ENCODE results near the gene MAP3K20. TPM values are rescaled to one million over a fixed set of nuclear protein-coding genes. Genes with fewer than 3 reads are reported as not detected.
"Not testable (repeated sequence)": the region's sequence is repeated elsewhere in the genome, so short reads cannot be mapped to it uniquely, and the experiment has no call there.

The MAP3K20 gene
- total and polyA plus RNA-seq, 10 of the 15 experiments (the other 5 are each of a cell fraction or from before 2014, with no cell fraction given) = 0.04 to 5.6 (median 2.3) TPM

DNA sequence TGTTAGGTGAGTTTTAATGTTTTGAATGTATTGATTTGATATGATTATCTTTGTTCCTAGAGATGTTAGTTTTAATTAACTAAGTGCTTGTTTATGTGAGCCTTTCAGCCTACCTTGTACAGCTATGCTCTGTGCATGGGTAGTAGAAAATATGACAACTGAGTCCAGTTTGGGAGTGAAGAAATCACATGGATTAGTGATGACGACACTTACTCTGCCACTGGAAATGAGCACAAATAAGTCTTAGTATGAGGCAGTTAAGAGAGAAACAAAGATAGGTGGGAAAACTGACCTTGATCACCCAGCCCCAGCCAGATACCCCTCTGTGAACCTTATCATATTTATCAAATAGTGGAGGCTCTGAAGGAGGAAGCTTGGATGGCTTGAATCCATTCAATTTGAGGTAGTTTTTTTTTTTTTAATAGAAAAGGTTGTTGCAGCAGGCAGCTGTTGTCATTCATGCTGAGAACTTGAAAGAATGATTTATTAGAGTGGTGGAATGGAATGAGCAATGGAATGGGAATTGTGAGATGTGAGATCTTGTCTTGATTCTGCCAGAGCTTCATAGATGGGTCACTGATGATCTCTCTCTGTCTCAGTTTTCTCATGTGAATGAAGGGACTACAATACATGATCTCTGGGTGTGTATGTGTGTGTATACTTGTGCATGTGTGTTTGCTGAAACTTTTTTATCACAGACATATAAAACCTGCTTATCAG, 96.4 kb downstream of the MAP3K20 start (continued):
- TF ChIP-seq, protein P1, sequence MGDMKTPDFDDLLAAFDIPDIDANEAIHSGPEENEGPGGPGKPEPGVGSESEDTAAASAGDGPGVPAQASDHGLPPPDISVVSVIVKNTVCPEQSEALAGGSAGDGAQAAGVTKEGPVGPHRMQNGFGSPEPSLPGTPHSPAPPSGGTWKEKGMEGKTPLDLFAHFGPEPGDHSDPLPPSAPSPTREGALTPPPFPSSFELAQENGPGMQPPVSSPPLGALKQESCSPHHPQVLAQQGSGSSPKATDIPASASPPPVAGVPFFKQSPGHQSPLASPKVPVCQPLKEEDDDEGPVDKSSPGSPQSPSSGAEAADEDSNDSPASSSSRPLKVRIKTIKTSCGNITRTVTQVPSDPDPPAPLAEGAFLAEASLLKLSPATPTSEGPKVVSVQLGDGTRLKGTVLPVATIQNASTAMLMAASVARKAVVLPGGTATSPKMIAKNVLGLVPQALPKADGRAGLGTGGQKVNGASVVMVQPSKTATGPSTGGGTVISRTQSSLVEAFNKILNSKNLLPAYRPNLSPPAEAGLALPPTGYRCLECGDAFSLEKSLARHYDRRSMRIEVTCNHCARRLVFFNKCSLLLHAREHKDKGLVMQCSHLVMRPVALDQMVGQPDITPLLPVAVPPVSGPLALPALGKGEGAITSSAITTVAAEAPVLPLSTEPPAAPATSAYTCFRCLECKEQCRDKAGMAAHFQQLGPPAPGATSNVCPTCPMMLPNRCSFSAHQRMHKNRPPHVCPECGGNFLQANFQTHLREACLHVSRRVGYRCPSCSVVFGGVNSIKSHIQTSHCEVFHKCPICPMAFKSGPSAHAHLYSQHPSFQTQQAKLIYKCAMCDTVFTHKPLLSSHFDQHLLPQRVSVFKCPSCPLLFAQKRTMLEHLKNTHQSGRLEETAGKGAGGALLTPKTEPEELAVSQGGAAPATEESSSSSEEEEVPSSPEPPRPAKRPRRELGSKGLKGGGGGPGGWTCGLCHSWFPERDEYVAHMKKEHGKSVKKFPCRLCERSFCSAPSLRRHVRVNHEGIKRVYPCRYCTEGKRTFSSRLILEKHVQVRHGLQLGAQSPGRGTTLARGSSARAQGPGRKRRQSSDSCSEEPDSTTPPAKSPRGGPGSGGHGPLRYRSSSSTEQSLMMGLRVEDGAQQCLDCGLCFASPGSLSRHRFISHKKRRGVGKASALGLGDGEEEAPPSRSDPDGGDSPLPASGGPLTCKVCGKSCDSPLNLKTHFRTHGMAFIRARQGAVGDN (IDR thresholded peaks at IDR 0.05) = no peak
- TF ChIP-seq CREM (IDR thresholded peaks at IDR 0.05; ENCODE audit: low read depth) (no peak), CREB1 (IDR thresholded peaks at IDR 0.05; ENCODE audit: low read depth) (no peak), MYB (IDR thresholded peaks at IDR 0.05; ENCODE audit: borderline replicate concordance, low read depth, low read length) (no peak), IKZF1 (conservative IDR thresholded peaks at IDR 0.05) (no peak), STAT1 (conservative IDR thresholded peaks at IDR 0.05) (no peak)
- TF ChIP-seq, protein P2, sequence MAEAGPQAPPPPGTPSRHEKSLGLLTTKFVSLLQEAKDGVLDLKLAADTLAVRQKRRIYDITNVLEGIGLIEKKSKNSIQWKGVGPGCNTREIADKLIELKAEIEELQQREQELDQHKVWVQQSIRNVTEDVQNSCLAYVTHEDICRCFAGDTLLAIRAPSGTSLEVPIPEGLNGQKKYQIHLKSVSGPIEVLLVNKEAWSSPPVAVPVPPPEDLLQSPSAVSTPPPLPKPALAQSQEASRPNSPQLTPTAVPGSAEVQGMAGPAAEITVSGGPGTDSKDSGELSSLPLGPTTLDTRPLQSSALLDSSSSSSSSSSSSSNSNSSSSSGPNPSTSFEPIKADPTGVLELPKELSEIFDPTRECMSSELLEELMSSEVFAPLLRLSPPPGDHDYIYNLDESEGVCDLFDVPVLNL (IDR thresholded peaks at IDR 0.05; ENCODE audit: low read depth, low read length) = no peak

DNA sequence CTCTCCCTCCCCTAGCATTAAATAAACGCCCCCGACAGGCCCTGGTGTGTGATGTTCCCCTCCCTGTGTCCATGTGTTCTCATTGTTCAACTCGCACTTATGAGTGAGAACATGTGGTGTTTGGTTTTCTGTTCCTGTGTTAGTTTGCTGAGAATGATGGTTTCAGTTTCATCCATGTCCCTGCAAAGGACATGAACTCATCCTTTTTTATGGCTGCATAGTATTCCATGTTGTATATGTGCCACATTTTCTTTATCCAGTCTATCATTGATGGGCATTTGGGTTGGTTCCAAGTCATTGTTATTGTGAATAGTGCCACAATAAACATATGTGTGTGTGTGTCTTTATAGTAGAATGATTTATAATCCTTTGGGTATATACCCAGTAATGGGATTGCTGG, 98.7 kb downstream of the MAP3K20 start:
- H2AFZ ChIP-seq (ENCODE audit: control insufficient read depth, low read depth, low read length); ATAC-seq; H3K27me3 ChIP-seq (replicated peaks in 1 of 2; ENCODE audit: control insufficient read depth in 2 of 2, insufficient read depth in 2 of 2, low read length in 1 of 2); POLR2A ChIA-PET; BruUV-seq (replicated peaks); H3K4me1 ChIP-seq (ENCODE audit: control insufficient read depth, insufficient read depth, low read length); H3K9ac ChIP-seq (ENCODE audit: control insufficient read depth, insufficient read depth, low read length); H4K20me1 ChIP-seq (ENCODE audit: control insufficient read depth, insufficient read depth); H3K79me2 ChIP-seq (ENCODE audit: control insufficient read depth, insufficient read depth, low read length); DNase-seq (ENCODE audit: low read depth, low spot score); RAD21 ChIA-PET (ENCODE audit: unreplicated experiment); H3K9me3 ChIP-seq (replicated peaks; ENCODE audit: control insufficient read depth, insufficient read depth, low read length); H3K27ac ChIP-seq (ENCODE audit: control insufficient read depth, insufficient read depth); FAIRE-seq; intact Hi-C loops (cut with micrococcal nuclease; ENCODE audit: unreplicated experiment); CTCF ChIA-PET; H3K4me2 ChIP-seq (ENCODE audit: control insufficient read depth, insufficient read depth); in situ Hi-C loops (cut with MboI); H3K36me3 ChIP-seq (ENCODE audit: control insufficient read depth in 2 of 2, insufficient read depth in 2 of 2, low read length in 1 of 2); H3K4me3 ChIP-seq; SMC1A ChIA-PET (ENCODE audit: uncharacterized antibody, unreplicated experiment): not testable (repeated sequence)
- WGBS (ENCODE audit: insufficient coverage, insufficient replicate concordance, low lambda C conversion rate, missing lambda C conversion rate) = 90% methylated on average over 3 of the region's 3 CpGs
